HG03558 (cell line): ENCODE measurements around the gene SLC6A17.

ENCODE experiments used
- ATAC-seq: cut with Tn5 transposase; IDR thresholded peaks from one replicate; pipeline ENCODE4 v1.9.1; 2021; ENCODE audit warnings: moderate number of reproducible peaks; ENCODE audit not compliant: unreplicated experiment; ENCODE audit errors: extremely low read depth

SLC6A17 gene

DNA sequence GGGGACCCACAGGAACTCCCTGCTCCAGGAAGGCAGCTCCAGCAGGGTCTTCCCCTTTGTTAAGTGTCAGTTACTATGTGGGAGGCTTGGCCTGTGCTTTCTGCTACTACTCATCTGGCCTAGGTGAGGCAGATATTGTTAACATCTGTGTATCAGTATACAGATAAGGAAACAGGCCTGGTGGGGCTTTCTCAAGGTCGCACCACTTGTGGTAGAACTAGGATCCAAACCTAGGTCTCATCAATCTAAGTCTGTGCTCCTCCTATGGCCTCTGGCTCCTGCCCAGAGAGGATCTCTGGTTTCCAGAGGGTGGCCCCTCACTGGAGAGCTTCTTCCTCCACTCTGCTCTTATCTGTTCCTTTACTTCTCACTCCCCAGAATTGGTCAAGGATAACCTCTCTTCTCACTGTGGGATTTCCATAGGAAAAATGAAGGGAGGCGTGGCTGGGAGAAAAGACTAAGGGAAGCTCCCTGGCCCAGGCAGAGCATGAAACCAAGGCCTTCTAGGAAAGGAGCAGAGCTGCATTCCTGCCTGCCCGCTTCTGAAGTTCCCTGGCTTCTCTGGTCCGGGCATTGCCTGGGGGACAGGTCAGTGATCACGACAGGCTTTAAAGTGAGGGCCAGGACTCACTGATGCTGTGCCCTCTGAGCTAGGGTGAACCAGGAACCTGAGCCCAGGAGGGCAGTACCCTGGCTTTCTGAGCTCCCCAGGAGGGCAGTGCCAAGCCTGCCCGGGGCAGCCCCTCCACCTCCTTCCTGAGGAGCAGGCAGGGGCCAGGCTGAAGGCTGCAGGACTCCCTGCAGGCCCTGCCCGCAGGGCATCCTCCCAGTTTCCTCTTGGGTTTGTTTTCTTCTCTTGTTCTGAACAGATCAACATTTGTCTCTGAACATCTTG, 65.6 kb downstream of the SLC6A17 start:
- ATAC-seq, result no peak

DNA sequence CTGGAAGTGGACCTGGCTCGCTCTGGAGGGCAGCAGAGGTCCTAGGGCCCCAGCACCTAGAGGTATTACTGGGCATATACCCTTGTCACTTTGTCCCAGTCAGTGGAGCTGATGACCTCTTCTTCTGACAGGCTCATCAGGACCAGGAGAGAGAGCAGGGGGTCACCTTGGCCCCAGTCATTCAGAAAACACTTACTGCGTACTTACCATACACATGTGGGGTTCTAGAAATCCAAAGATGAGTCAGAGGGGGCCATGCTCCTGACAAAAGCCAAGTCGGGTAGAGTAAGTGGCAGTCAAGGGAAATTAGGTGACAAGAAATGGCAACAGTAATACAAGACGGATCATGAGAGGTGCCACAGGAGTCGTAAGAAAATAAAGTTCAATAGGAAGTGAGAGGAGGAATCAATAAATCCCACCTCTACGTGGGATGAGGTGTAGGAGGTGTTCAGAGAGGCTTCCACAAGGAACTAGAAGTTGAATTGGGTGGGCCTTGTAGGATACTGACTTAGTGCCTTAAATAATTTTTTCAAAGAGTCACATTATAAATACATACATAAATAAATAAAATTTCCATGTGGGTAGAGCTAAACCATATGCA, 66.7 kb downstream of the SLC6A17 start:
- no peak for ATAC-seq

DNA sequence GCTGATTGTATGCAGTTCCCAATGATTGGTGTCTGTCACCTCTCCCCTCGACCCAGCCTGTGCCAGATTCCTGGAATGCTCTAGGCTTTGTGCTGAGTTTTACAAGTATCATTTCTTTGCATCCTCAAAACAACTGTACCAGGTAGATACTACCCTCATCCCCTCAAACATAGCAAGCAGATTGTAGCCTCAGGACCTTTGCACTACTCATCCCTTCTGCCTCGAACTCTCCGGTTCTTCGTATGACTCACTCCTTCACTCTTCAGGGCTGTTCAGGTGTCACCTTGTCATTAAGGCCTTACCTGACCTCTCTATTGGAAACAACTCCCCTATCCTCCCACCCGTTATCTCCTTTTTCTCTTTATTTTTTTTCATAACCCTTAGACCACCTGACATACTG, 67.8 kb downstream of the SLC6A17 start:
- no peak for ATAC-seq

DNA sequence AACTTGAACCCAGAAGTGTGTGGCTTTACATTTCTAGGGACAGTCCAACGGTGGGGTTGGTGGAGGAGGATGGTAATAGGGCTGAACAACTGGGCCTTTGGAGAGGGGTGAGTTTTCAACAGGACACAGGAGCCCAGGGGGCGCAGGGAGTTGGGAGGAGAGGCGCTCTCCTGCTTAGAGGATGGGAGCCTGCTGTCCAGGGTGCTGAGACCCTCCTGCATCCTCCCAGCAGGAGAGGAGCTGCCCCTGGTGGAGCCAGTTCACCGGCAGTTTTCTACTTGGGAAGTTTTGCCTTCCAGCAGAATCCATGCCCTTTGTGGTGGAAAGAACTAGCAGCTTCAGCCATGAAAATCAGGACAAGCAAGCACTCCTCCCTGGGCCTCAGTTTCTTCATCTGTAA, 68.4 kb downstream of the SLC6A17 start:
- no peak for ATAC-seq

DNA sequence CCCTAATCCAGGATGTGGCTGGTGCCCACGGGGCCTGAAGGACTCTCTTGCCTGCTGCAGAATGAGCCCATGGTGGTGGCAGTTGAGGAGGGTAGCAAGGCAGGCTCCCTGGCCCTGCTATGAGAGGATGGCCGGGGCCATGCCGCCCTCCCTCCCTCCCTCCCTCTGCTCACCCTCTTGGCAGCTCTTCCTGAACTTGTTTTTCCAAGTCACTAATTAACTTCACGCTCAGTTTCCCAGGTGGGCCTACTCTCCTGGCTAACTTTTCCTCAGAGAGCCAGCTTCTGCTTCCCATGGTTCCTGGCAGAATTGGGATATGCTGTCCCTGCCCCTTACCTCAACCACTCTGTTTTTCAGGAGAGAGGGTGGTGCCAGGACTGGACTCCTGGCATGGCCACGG, 70.0 kb downstream of the SLC6A17 start:
- no peak for ATAC-seq

DNA sequence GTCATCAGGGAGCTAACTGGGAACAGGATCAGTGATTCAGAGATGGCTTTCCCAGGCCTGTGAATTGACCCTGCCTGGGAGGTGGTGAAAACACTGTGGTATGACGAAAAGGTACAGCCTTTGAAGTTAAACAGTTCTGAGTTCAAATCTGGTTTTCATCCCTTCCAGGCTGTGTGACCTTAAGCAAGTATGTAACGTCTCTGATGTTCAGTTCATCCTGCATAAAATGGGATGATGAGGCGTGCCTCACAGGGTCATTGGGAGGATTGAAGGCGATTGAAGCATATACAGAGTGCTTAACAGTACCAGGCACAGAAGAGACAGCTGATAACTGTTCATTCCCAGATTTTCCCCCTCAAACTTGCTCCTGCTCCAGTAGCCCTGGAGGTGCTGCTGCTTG, 70.8 kb downstream of the SLC6A17 start:
- ATAC-seq, result no peak

DNA sequence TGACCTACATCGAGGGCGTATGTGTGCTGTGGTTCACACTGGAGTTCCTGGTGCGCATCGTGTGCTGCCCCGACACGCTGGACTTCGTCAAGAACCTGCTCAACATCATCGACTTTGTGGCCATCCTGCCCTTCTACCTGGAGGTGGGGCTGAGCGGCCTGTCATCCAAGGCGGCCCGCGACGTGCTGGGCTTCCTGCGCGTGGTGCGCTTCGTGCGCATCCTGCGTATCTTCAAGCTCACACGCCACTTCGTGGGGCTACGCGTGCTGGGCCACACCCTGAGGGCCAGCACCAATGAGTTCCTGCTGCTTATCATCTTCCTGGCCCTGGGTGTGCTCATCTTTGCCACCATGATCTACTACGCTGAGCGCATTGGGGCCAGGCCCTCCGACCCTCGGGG, 72.8 kb downstream of the SLC6A17 start:
- ATAC-seq, result no peak

DNA sequence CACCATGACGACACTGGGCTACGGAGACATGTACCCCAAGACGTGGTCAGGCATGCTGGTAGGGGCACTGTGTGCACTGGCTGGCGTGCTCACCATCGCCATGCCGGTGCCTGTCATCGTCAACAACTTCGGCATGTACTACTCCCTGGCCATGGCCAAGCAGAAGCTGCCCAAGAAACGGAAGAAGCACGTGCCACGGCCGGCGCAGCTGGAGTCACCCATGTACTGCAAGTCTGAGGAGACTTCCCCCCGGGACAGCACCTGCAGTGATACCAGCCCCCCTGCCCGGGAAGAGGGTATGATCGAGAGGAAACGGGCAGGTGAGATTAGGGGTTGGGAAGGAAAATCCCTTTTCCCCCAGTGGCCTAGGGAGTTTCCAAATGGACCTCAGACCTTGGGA, 73.3 kb downstream of the SLC6A17 start:
- no peak for ATAC-seq

DNA sequence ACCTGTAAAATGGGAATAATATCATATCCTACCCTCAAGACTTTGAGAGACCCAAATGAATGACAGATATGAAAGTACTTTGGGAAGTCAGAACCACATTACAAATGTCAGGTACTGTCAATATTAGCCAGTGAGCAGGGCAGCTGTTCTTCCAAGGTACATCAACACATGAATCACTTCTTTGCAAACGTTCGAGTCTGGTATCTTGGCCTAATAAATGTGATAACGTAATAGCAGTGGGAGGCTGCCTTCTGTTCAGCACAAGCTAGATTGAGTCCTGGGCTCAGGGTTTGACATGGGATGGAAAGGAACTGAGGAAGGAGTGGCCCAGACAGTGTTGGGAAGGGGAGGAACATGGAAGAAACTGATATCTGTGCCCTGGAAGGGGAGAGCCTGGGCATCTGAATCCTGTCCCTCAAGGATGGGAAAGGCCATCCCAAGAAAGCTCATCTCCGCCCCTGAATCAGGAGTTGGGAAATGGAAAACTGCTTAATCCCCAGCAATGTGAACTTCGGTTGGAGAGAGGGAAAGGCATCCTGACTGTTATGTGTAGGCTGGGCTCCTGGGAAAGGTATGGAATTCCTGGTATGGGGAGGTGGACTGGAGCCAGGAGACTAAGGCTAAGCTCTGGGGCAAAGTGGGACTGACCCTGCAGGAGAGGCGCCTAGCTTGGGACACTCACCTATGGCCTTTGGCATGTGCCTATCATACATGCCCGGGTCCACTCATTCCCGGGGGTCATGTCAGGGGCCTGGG, 74.1 kb downstream of the SLC6A17 start:
- ATAC-seq, result no peak

DNA sequence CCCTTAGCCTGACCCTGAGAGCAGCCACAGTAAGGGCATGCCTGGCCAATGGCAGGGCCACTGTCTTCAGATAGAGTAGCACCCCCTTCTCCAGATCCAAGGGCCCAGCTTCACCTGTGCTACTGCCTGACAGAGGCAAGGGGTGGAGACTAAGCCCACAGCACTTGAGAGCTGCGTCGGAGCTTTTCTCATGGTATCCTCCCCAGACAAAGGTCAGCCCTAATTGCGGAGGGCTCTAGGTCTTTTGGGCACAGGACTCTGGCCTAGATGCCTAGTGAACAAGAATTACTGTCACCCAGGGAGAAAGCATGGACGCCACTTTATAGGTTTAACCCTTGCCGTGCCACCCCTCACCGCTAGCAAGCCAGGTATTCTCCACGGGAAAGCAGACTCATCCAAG, 74.9 kb downstream of the SLC6A17 start:
- no peak for ATAC-seq

DNA sequence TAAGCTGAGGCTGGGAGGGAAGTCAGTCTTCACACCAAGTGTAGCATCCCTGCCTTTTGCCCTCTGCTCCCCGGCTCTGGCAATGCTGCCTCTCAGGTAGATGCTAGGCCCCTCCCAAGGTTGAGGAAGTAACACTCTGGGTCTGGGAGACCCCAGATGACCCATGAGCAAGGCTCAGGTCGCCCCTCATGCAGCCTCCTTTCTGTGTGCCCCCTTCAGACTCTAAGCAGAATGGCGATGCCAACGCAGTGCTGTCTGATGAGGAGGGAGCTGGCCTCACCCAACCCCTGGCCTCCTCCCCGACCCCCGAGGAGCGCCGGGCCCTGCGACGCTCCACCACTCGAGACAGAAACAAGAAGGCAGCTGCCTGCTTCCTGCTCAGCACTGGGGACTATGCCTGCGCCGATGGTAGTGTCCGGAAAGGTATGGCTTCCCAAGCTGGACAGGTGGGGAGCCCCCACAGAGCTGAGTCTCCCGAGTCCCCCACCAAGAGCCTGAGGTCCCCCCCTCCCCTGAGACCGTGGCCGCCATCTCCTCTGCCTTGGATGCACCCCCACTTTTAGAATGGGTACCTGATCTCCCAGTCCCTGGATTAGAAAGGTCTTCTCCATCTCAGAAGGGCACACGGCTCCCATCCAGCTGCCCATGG, 75.6 kb downstream of the SLC6A17 start:
- no peak for ATAC-seq

DNA sequence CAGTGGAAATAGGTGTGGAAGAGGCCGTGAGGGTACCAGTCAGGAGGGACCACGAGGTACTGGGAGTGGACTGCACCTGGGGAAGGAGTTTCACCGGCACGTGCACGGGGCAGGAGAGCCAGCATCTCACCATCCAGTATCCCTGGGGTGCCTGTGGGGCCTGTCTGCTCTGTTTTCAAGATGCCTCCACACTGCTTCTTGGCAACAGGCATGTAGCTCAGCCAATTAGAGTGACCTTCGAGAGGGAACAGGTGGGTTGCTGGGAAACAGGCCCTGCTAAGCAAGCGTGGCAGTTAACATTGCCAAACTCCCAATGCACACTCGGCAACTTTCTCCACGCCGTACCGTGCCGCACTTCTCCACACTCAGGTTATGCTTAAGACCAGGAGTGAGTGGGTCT, 77.5 kb downstream of the SLC6A17 start:
- no peak for ATAC-seq

DNA sequence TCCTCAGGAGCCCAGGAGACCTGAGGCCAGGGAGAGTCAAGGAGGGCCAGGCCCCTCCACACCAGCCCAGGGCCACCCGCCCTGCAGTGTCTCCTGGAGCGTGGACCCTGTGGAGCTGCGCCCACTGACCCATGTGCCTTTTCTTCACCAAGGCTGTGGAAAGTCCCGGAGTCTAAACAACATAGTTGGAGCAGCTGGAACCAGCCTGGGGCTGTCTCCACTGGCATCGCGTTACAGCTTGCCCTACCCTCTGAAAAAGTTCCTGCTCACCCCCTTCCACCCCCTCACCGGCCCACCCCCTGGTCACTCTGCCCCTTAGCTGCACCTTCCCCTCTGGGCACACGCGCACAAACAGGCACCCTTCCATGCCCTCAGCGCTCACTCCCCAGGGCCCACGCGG, 78.1 kb downstream of the SLC6A17 start:
- ATAC-seq, result no peak

DNA sequence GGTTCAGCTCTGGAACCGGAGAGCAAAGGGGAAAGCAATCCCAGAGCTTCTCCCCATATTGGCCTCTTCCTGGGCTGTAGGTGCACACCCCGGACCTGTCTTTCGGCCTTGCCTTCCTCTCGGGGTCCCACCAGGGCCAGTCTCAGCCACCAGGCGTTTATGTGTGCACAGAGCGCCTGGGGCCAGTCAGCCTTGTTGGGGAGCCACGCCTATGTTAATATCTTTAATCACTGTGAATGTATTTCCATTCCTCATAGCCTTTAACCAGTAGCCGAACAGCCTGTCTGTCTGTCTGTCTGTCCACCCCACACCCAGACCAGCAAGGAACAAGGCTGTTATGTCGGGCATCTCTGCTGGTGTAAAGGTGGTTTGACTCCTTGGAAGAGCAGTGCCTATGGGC, 78.6 kb downstream of the SLC6A17 start:
- no peak for ATAC-seq

DNA sequence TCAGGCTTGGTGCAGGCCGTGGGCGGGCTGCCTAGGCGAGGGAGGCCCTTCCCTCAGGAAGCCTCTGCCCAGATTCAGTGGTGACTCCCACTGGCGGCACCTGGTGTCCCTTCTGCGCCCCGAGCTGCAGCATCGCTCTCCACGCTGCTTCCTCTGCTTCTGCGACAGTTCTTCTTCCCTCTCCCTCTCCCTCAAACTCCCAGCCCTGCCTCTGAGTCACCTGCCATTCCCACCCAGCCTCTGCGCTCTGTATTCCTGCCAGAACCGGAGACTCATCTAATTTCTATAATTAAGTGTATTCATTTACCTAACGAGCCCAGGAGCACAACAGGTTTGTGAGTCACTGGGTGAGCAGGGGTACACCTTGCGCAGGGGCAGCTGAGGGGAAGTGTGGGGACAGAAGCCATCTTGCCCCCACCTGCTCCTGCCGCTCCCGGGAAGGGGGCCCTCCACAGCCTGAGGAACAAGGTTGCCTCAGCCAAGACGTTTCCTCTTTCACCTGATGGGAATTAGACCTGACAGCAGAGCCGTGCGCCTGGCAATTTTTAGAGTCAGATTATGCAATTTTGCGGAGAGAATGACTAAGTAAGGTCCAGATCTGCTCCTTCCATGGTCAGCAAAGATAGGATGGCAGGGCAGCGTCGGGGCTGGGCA, 79.2 kb downstream of the SLC6A17 start:
- no peak for ATAC-seq

DNA sequence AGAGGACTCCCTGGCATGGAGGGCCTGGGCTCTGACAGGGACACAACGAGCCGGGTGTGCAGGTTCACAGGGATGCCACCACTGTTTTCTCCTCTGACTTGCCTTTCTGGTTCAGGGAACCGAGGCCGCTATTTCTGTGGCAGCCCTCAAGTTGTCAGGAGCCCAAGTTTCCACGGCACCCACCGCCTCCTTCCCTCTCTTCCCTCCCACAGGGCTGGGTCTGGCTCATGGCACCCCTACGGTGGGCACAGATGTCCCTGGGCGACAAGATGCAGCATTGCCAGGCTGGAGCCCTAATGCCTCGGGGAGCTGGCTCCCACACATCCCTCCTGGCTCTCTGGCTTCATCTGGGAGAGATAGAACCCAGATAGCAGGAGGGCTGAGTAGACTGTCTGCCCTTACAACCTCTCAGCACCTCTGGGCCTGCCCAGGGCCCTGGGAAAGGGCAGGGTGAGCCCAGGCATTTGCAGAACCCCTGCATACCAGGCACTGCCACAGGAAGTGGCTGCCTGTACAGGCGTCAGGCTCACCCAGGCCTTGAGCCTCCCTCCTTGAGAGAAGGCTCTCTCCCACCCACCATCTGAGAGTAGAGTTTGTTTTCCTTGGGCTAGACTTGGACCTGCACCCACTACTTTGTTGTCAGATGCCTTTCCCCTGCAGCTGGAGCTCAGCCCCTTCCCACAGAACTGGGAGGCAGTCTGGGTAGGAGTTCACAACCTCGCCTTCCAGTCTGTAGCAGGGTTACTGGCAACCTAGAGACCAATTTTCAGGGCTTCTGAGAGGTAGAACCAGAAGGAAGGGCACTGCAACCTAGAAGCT, 80.3 kb downstream of the SLC6A17 start:
- ATAC-seq, result no peak

DNA sequence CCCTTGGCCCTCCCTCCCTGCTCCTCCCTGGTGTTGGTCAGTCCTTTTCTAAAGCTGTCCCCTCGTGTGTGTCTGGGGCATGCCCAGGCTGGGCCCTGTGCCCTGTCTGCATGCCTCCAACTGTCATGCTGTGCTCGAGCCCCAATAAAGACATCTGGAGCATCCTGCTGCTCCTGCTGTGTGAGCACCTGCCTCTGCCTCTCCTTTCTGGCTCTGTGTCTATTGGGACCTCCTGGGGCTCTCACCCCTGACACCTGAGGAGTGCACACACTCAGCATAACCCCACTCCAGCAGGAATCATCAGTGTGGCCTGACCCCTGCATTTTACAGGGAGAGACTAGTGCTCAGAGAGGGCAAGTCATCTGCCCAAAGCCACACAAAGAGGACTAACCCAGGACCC, 83.6 kb downstream of the SLC6A17 start:
- ATAC-seq, result no peak

DNA sequence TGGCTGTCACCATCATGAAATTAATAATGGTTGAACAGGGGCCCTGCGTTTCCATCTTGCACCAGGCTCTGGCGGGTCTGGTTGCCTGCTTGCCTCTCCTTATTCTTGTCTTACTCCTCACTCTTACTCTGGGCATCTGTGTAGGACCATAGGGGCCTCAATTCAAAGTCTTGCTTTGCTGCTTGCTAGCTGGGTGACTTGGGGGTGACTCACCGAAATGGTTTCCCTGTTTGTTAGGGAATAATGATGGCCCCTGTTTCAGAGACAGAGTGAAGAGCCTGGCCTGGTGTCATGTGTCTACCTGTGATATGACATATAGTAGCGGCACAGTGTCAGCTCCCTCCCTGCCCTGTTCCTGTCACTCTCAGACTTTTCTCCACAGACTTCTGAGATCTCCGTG, 84.4 kb downstream of the SLC6A17 start:
- ATAC-seq, result no peak

DNA sequence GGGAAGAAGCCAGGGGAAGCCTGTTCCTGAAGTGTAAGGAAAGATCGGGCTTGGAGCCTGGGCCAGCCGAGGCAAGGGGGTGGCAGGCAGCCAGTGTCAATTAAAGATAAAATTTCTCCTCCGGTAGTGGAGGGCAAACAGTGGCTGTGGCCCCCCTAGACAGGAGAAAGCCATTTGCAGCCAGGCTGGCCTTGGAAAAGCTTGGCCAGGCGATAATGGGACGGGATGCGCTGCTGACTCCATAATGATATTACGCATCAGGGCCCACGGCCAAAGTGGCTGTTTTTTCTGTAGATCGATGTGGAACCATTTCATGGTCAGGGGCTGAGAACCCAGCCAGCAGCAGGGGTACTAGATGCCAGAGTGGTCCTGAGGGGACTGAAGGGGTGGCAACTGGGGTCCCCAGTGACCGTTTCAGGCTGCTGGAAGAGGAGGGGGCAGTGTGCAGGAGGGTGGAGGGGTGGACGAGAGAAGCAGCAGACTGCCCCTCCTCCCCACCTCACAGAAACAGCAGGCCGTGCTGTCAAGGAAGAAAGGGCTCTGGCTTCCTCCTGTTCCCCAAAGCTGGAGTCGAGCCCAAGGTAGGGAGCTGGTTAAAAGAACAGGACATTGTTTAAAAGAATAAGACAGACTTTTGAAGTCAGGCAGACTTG, 85.0 kb downstream of the SLC6A17 start:
- no peak for ATAC-seq
